H9 (cell line): ENCODE data around the gene TECTB. TPM values are rescaled to one million over a fixed set of nuclear protein-coding genes. Genes with fewer than 3 reads are reported as not detected.

ENCODE experiments used
- DNase-seq: peaks from one replicate; pipeline ENCODE4 v3.0.0-alpha.2; 2017
- H2AFZ ChIP-seq: one replicate; pipeline ENCODE4 v1.6.1; 2013; ENCODE audit warnings: mild to moderate bottlenecking, low read length, control low read depth, moderate library complexity
- H2AK5ac ChIP-seq: 2 replicates; pipeline ENCODE4 v1.6.1; 2013; ENCODE audit warnings: low read length, control low read depth, mixed read lengths; ENCODE audit not compliant: insufficient read length
- H2BK120ac ChIP-seq: one replicate; pipeline ENCODE4 v1.6.1; 2013; ENCODE audit warnings: low read depth, mild to moderate bottlenecking, low read length, control low read depth, inconsistent platforms; ENCODE audit not compliant: poor library complexity, severe bottlenecking
- H2BK12ac ChIP-seq: 2 replicates; pipeline ENCODE4 v1.6.1; 2013; ENCODE audit warnings: low read length, control low read depth, mixed read lengths, low read depth; ENCODE audit not compliant: insufficient read length
- H2BK15ac ChIP-seq: 2 replicates; pipeline ENCODE4 v1.6.1; 2013; ENCODE audit warnings: low read depth, low read length, control low read depth
- H2BK20ac ChIP-seq: one replicate; pipeline ENCODE4 v1.6.1; 2013; ENCODE audit warnings: low read depth, mild to moderate bottlenecking, low read length, control low read depth, inconsistent platforms; ENCODE audit not compliant: poor library complexity, severe bottlenecking
- H2BK5ac ChIP-seq: 2 replicates; pipeline ENCODE4 v1.6.1; 2013; ENCODE audit warnings: low read length, control low read depth, mixed read lengths; ENCODE audit not compliant: insufficient read length
- H3K14ac ChIP-seq: 2 replicates; pipeline ENCODE4 v1.6.1; 2013; ENCODE audit warnings: low read length, control low read depth; ENCODE audit not compliant: insufficient read depth
- H3K18ac ChIP-seq: 2 replicates; pipeline ENCODE4 v1.6.1; 2013; ENCODE audit warnings: low read depth, mild to moderate bottlenecking, mixed read lengths, low read length, control low read depth; ENCODE audit not compliant: insufficient read length
- H3K23ac ChIP-seq: 2 replicates; pipeline ENCODE4 v1.6.1; 2013; ENCODE audit warnings: low read length, control low read depth, mixed read lengths, low read depth; ENCODE audit not compliant: insufficient read length
- H3K23me2 ChIP-seq: 2 replicates; pipeline ENCODE4 v1.6.1; 2013; ENCODE audit warnings: low read depth, mild to moderate bottlenecking, mixed read lengths, low read length, control low read depth; ENCODE audit not compliant: insufficient read length, poor library complexity, severe bottlenecking
- H3K27ac ChIP-seq: 2 replicates; pipeline ENCODE4 v1.5.1; 2013; ENCODE audit warnings: low read length, control low read depth, mixed read lengths, low read depth; ENCODE audit not compliant: insufficient read length
- H3K27me3 ChIP-seq: 2 replicates; pipeline ENCODE4 v1.6.1; 2013; ENCODE audit warnings: low read length, control low read depth, inconsistent platforms; ENCODE audit not compliant: insufficient read depth
- H3K4ac ChIP-seq: 2 replicates; pipeline ENCODE4 v1.6.1; 2013; ENCODE audit warnings: low read depth, mild to moderate bottlenecking, control low read depth, inconsistent platforms, low read length, moderate library complexity
- H3K4me1 ChIP-seq: 2 replicates; pipeline ENCODE4 v1.6.1; 2013; ENCODE audit warnings: low read length, control low read depth, inconsistent platforms; ENCODE audit not compliant: insufficient read depth
- H3K4me2 ChIP-seq: 2 replicates; pipeline ENCODE4 v1.6.1; 2013; ENCODE audit warnings: low read length, control low read depth, mixed read lengths; ENCODE audit not compliant: insufficient read length, insufficient read depth
- H3K56ac ChIP-seq: 2 replicates; pipeline ENCODE4 v1.6.1; 2013; ENCODE audit warnings: low read depth, mild to moderate bottlenecking, mixed read lengths, low read length, control low read depth; ENCODE audit not compliant: insufficient read length
- H3K79me1 ChIP-seq: 2 replicates; pipeline ENCODE4 v1.6.1; 2013; ENCODE audit warnings: low read depth, mild to moderate bottlenecking, moderate library complexity, low read length, control low read depth, inconsistent platforms; ENCODE audit not compliant: insufficient read depth, poor library complexity, severe bottlenecking
- H3K79me2 ChIP-seq: 2 replicates; pipeline ENCODE4 v1.6.1; 2013; ENCODE audit warnings: low read length, control low read depth, inconsistent platforms; ENCODE audit not compliant: insufficient read depth
- H3K9ac ChIP-seq: 2 replicates; pipeline ENCODE4 v1.6.1; 2013; ENCODE audit warnings: low read length, control low read depth, mixed read lengths; ENCODE audit not compliant: insufficient read length; ENCODE audit errors: extremely low read depth
- H3K9me3 ChIP-seq: one replicate; pipeline ENCODE4 v1.6.1; 2013; ENCODE audit warnings: low read depth, low read length, inconsistent platforms; ENCODE audit not compliant: control insufficient read depth
- H3T11ph ChIP-seq: one replicate; pipeline ENCODE4 v1.6.1; 2013; ENCODE audit warnings: mild to moderate bottlenecking, low read length, control low read depth, inconsistent platforms
- H4K20me1 ChIP-seq: one replicate; pipeline ENCODE4 v1.6.1; 2013; ENCODE audit not compliant: control insufficient read depth, insufficient read length, insufficient read depth
- H4K5ac ChIP-seq: 2 replicates; pipeline ENCODE4 v1.6.1; 2013; ENCODE audit warnings: low read depth, mild to moderate bottlenecking, mixed read lengths, low read length, control low read depth; ENCODE audit not compliant: insufficient read length
- H4K8ac ChIP-seq: replicated peaks from 2 replicates; pipeline ENCODE4 v1.6.1; 2013; ENCODE audit warnings: low read length, control low read depth, mixed read lengths, low read depth; ENCODE audit not compliant: insufficient read length
- H4K91ac ChIP-seq: 2 replicates; pipeline ENCODE4 v1.6.1; 2013; ENCODE audit warnings: low read depth, mild to moderate bottlenecking, moderate library complexity, mixed read lengths, low read length, control low read depth; ENCODE audit not compliant: insufficient read length
- H3K27ac Mint-ChIP-seq, 3 experiments: 2 replicates in 2 of 3; 3 replicates in 1 of 3; pipeline ENCODE4 v1.8.0; 2020 to 2021; ENCODE audit warnings: mixed read lengths in 3 of 3, mild to moderate bottlenecking in 1 of 3, moderate library complexity in 1 of 3
- H3K27me3 Mint-ChIP-seq: 2 replicates; pipeline ENCODE4 v1.8.0; 2021; ENCODE audit warnings: low read depth, mild to moderate bottlenecking, moderate library complexity, mixed read lengths
- H3K36me3 Mint-ChIP-seq, 3 experiments: 2 replicates in 2 of 3; 3 replicates in 1 of 3; pipeline ENCODE4 v1.8.0; 2020 to 2021; ENCODE audit warnings: low read depth in 3 of 3, mixed read lengths in 3 of 3; ENCODE audit not compliant: insufficient read depth in 1 of 3
- H3K4me1 Mint-ChIP-seq, 2 experiments: 2 replicates each; pipeline ENCODE4 v1.8.0; 2020; ENCODE audit warnings: mixed read lengths in 2 of 2
- H3K4me3 Mint-ChIP-seq, 2 experiments: 2 replicates in 1 of 2; 3 replicates in 1 of 2; pipeline ENCODE4 v1.8.0; 2020 to 2021; ENCODE audit warnings: mild to moderate bottlenecking in 2 of 2, mixed read lengths in 2 of 2, moderate library complexity in 1 of 2
- H3K9me3 Mint-ChIP-seq, 2 experiments: 2 replicates in 1 of 2; 3 replicates in 1 of 2; pipeline ENCODE4 v1.8.0; 2020; ENCODE audit warnings: mild to moderate bottlenecking in 2 of 2, mixed read lengths in 2 of 2, moderate library complexity in 1 of 2
- WGBS: extraction: QIAGEN DNeasy Blood & Tissue Kit; methylation state at CpG from one replicate; pipeline ENCODE4 v1.1.7; 2013; ENCODE audit warnings: missing lambda C conversion rate, low lambda C conversion rate, mixed read lengths; ENCODE audit not compliant: insufficient read length; ENCODE audit errors: extremely low coverage; 5-methylcytosine and 5-hydroxymethylcytosine counted together
- total RNA-seq: library from RNA; stranded (reverse); gene quantifications from 2 replicates; pipeline ENCODE4 v1.2.1, GENCODE V29; 2021
- TF ChIP-seq, protein P1 (sequence below): fragments of 200-600 bp; sonication (generic); conservative IDR thresholded peaks from 3 replicates; pipeline ENCODE4 v1.8.0; 2021; ENCODE audit warnings: antibody characterized with exemption, mild to moderate bottlenecking

TECTB gene
- total RNA-seq, 1 experiment from 2014 or later, result not detected

DNA sequence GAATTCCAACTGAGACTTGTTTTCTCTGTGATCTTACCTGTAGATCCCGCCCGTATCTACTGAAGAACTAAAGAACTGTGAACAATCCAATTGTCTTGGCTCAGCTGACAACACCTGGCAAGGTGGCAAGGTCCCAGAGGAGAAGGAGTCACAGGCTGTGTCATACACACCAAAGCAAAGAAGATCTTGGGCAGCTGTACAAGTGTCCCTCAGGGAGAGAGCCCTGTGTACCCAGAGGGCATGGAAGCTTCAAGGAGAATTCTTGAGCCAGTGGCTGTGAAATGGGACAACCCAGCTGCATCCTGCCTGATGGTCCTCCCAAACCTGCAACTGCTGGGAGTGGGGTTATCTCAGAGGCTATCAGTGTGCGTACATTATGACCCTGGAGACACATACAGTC is 46.7 kb upstream of the TECTB start:
- Mint-ChIP-seq H3K9me3 (peaks cover 10 to 13% of the 10 kb centered on the region in 2 experiments), H3K27ac (no peak overlapping the region)

More for the DNA sequence above, 46.7 kb upstream of the TECTB start:
- no peak overlapping the region for H2BK15ac ChIP-seq
- peaks cover 2% of the 10 kb centered on the region for H3K27me3 Mint-ChIP-seq
- no peak overlapping the region for H2AK5ac ChIP-seq
- no peaks in the 10 kb centered on the region for H3K23me2 ChIP-seq
- H4K5ac ChIP-seq, result no peak overlapping the region
- no peak overlapping the region for H2BK120ac ChIP-seq
- H3K4ac ChIP-seq, result no peak overlapping the region
- no peak for DNase-seq
- no peak overlapping the region for H3K9ac ChIP-seq
- no peaks in the 10 kb centered on the region; the same call in 1 of the 2 replicates for H3K4me1 ChIP-seq
- no peak overlapping the region for H2BK5ac ChIP-seq
- H4K20me1 ChIP-seq, result no peaks in the 10 kb centered on the region
- no peak overlapping the region for H3K27ac ChIP-seq
- peaks cover 0 to 5% (median 0%) of the 10 kb centered on the region in 3 experiments; a peak in 1 of 7 replicates for H3K36me3 Mint-ChIP-seq
- H3K14ac ChIP-seq, result no peak overlapping the region
- H3K4me2 ChIP-seq, result no peak overlapping the region
- H2AFZ ChIP-seq, result no peak overlapping the region
- H3K4me3 Mint-ChIP-seq, result no peak overlapping the region
- H3T11ph ChIP-seq, result no peak overlapping the region
- H4K91ac ChIP-seq, result no peak overlapping the region
- no peak overlapping the region for H3K23ac ChIP-seq
- no peaks in the 10 kb centered on the region for H3K79me1 ChIP-seq
- H3K4me1 Mint-ChIP-seq, result peaks cover 27 to 31% of the 10 kb centered on the region in 2 experiments
- H3K18ac ChIP-seq, result no peak overlapping the region
- no peaks in the 10 kb centered on the region for H3K9me3 ChIP-seq
- H3K27me3 ChIP-seq, result no peaks in the 10 kb centered on the region
- H2BK12ac ChIP-seq, result no peak overlapping the region
- TF ChIP-seq, protein P1, sequence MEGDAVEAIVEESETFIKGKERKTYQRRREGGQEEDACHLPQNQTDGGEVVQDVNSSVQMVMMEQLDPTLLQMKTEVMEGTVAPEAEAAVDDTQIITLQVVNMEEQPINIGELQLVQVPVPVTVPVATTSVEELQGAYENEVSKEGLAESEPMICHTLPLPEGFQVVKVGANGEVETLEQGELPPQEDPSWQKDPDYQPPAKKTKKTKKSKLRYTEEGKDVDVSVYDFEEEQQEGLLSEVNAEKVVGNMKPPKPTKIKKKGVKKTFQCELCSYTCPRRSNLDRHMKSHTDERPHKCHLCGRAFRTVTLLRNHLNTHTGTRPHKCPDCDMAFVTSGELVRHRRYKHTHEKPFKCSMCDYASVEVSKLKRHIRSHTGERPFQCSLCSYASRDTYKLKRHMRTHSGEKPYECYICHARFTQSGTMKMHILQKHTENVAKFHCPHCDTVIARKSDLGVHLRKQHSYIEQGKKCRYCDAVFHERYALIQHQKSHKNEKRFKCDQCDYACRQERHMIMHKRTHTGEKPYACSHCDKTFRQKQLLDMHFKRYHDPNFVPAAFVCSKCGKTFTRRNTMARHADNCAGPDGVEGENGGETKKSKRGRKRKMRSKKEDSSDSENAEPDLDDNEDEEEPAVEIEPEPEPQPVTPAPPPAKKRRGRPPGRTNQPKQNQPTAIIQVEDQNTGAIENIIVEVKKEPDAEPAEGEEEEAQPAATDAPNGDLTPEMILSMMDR, result no peak
- H3K79me2 ChIP-seq, result no peaks in the 10 kb centered on the region
- H4K8ac ChIP-seq, result no peak overlapping the region
- H3K56ac ChIP-seq, result no peak overlapping the region
- no CpG with 5 or more reads among the region's 3 CpGs for WGBS
- no peak overlapping the region for H2BK20ac ChIP-seq
